H1 (cell line): ENCODE results near the gene ANKS1A. TPM values are rescaled to one million over a fixed set of nuclear protein-coding genes. Genes with fewer than 3 reads are reported as not detected.

Experiments
- CTCF ChIA-PET: fragments of 300-600 bp; sonication (Branson Sonifier 250); formaldehyde crosslinking; loops from one replicate; lab custom pipeline; 2021; ENCODE audit not compliant: partially characterized antibody; lab: Charles Lee
- POLR2A ChIA-PET: fragments of 300-600 bp; sonication (Branson Sonifier 250); formaldehyde crosslinking; loops from one replicate; lab custom pipeline; 2021; ENCODE audit warnings: inconsistent platforms; ENCODE audit not compliant: partially characterized antibody; lab: Charles Lee
- DNase-seq, 2 experiments: peaks; one replicate each; pipeline versions ENCODE4 v3.0.0 to v3.0.0-alpha.2; 2010 to 2022; ENCODE audit warnings: low spot score in 2 of 2, low read depth in 1 of 2, mixed read lengths in 1 of 2
- FAIRE-seq: peaks from 2 replicates; lab custom pipeline; 2011; peaks lifted over from hg19 to GRCh38; lab: Jason Lieb, UNC
- H2AFZ ChIP-seq: 2 replicates; pipeline ENCODE4 v1.8.1; 2012; ENCODE audit warnings: low read length, inconsistent platforms
- H2AK5ac ChIP-seq: 2 replicates; pipeline ENCODE4 v1.6.1; 2013; ENCODE audit warnings: low read depth, low read length
- H2BK120ac ChIP-seq: replicated peaks from 2 replicates; pipeline ENCODE3; 2013; ENCODE audit warnings: low read depth, low read length, inconsistent platforms
- H2BK12ac ChIP-seq: 2 replicates; pipeline ENCODE4 v1.6.1; 2013; ENCODE audit warnings: low read depth, low read length
- H2BK15ac ChIP-seq: 2 replicates; pipeline ENCODE4 v1.6.1; 2013; ENCODE audit warnings: low read length
- H2BK20ac ChIP-seq: 2 replicates; pipeline ENCODE4 v1.6.1; 2013; ENCODE audit warnings: low read length
- H2BK5ac ChIP-seq: 2 replicates; pipeline ENCODE4 v1.6.1; 2013; ENCODE audit warnings: low read depth, low read length
- H3K14ac ChIP-seq: 2 replicates; pipeline ENCODE4 v1.6.1; 2013; ENCODE audit warnings: inconsistent platforms; ENCODE audit not compliant: insufficient read length
- H3K18ac ChIP-seq: 2 replicates; pipeline ENCODE4 v1.6.1; 2013; ENCODE audit warnings: low read length; ENCODE audit errors: extremely low read depth
- H3K23ac ChIP-seq: 2 replicates; pipeline ENCODE4 v1.6.1; 2013; ENCODE audit warnings: inconsistent platforms; ENCODE audit not compliant: insufficient read length
- H3K23me2 ChIP-seq: 2 replicates; pipeline ENCODE4 v1.6.1; 2013; ENCODE audit warnings: low read depth, low read length
- H3K27ac ChIP-seq: 2 replicates; pipeline ENCODE4 v1.6.1; 2011; ENCODE audit warnings: low read depth, low read length, inconsistent platforms
- H3K27me3 ChIP-seq, 4 experiments: replicated peaks in 1 of 4; 1 replicate in 1 of 4; 2 replicates in 3 of 4; pipeline versions ENCODE4 v1.6.1 to v1.8.1; 2011 to 2013; ENCODE audit warnings: low read length in 3 of 4, mild to moderate bottlenecking in 3 of 4, inconsistent platforms in 2 of 4, mixed read lengths in 2 of 4, moderate library complexity in 1 of 4; ENCODE audit not compliant: control insufficient read depth in 3 of 4, insufficient read depth in 3 of 4; ENCODE audit errors: extremely low read depth in 1 of 4
- H3K36me3 ChIP-seq, 4 experiments: 2 replicates each; pipeline versions ENCODE4 v1.6.1 to v1.8.1; 2011 to 2013; ENCODE audit warnings: mild to moderate bottlenecking in 4 of 4, low read length in 3 of 4, moderate library complexity in 2 of 4, control low read depth in 1 of 4, inconsistent platforms in 1 of 4; ENCODE audit not compliant: insufficient read depth in 4 of 4, control insufficient read depth in 2 of 4
- H3K4ac ChIP-seq: replicated peaks from 2 replicates; pipeline ENCODE3; 2013; ENCODE audit warnings: low read length, low read depth, mixed read lengths, inconsistent platforms; ENCODE audit not compliant: insufficient read length
- H3K4me1 ChIP-seq, 4 experiments: replicated peaks in 1 of 4; 1 replicate in 1 of 4; 2 replicates in 3 of 4; pipeline versions ENCODE4 v1.6.1 to v1.8.1; 2011 to 2013; ENCODE audit warnings: low read length in 3 of 4, inconsistent platforms in 2 of 4, mixed read lengths in 1 of 4; ENCODE audit not compliant: insufficient read depth in 4 of 4, control insufficient read depth in 3 of 4
- H3K4me2 ChIP-seq, 2 experiments: 2 replicates each; pipeline versions ENCODE4 v1.6.1 to v1.8.1; 2011 to 2013; ENCODE audit warnings: low read depth in 2 of 2, low read length in 2 of 2, control low read depth in 1 of 2, inconsistent platforms in 1 of 2, mild to moderate bottlenecking in 1 of 2; ENCODE audit not compliant: insufficient read depth in 1 of 2
- H3K4me3 ChIP-seq, 4 experiments: fragments of 200-600, 300-600 bp in 1 of 4; sonication (generic), shearing (Covaris generic), sonication (Bioruptor Twin) in 1 of 4; 2 replicates each; pipeline versions ENCODE4 v1.5.1 to v1.8.1; 2011 to 2016; ENCODE audit warnings: low read length in 4 of 4, low read depth in 3 of 4, control low read depth in 2 of 4, inconsistent platforms in 2 of 4, mild to moderate bottlenecking in 2 of 4, mixed read lengths in 1 of 4, moderate library complexity in 1 of 4; ENCODE audit not compliant: insufficient read depth in 2 of 4; ENCODE audit errors: extremely low read depth in 1 of 4
- H3K56ac ChIP-seq: replicated peaks from 2 replicates; pipeline ENCODE3; 2013; ENCODE audit warnings: low read depth, mild to moderate bottlenecking, mixed read lengths, low read length, inconsistent platforms; ENCODE audit not compliant: insufficient read length
- H3K79me1 ChIP-seq: 2 replicates; pipeline ENCODE4 v1.6.1; 2013; ENCODE audit warnings: low read depth, low read length, control low read depth
- H3K79me2 ChIP-seq, 2 experiments: 2 replicates each; pipeline versions ENCODE4 v1.6.1 to v1.8.1; 2012 to 2013; ENCODE audit warnings: low read length in 2 of 2, mild to moderate bottlenecking in 2 of 2, inconsistent platforms in 1 of 2; ENCODE audit not compliant: insufficient read depth in 2 of 2, control insufficient read depth in 1 of 2
- H3K9ac ChIP-seq, 4 experiments: replicated peaks in 1 of 4; 1 replicate in 1 of 4; 2 replicates in 3 of 4; pipeline versions ENCODE4 v1.6.1 to v1.8.1; 2011 to 2013; ENCODE audit warnings: low read depth in 3 of 4, low read length in 3 of 4, control low read depth in 2 of 4, mild to moderate bottlenecking in 2 of 4, moderate library complexity in 2 of 4, inconsistent platforms in 1 of 4; ENCODE audit errors: extremely low read depth in 1 of 4
- H3K9me3 ChIP-seq, 2 experiments: 2 replicates each; pipeline versions ENCODE4 v1.6.1 to v1.8.1; 2012 to 2013; ENCODE audit warnings: mild to moderate bottlenecking in 2 of 2, moderate library complexity in 2 of 2, control low read depth in 1 of 2, inconsistent platforms in 1 of 2, low read depth in 1 of 2, low read length in 1 of 2, mixed read lengths in 1 of 2; ENCODE audit not compliant: insufficient read depth in 2 of 2
- H4K20me1 ChIP-seq, 2 experiments: replicated peaks in 1 of 2; 2 replicates each; pipeline versions ENCODE3 to v1.8.1; 2011 to 2013; ENCODE audit warnings: inconsistent platforms in 2 of 2, low read length in 2 of 2, mild to moderate bottlenecking in 1 of 2; ENCODE audit not compliant: insufficient read depth in 2 of 2, control insufficient read depth in 1 of 2
- H4K5ac ChIP-seq: 2 replicates; pipeline ENCODE4 v1.6.1; 2013; ENCODE audit warnings: low read length, low read depth, mixed read lengths, inconsistent platforms; ENCODE audit not compliant: insufficient read length
- H4K8ac ChIP-seq: 2 replicates; pipeline ENCODE4 v1.8.0; 2013; ENCODE audit warnings: mild to moderate bottlenecking, moderate library complexity, low read length, inconsistent platforms; ENCODE audit not compliant: insufficient read depth; ENCODE audit errors: extremely low read depth
- H4K91ac ChIP-seq: replicated peaks from 2 replicates; pipeline ENCODE3; 2013; ENCODE audit warnings: low read length, mixed read lengths, inconsistent platforms; ENCODE audit not compliant: insufficient read length
- BRCA1 ChIP-seq: IDR thresholded peaks from 2 replicates; pipeline ENCODE4 v1.6.1; 2012; ENCODE audit warnings: low read depth, low read length, improper control_type of control experiment
- CBX5 ChIP-seq: fragments of 300-800, 300-1000 bp; sonication (generic); IDR thresholded peaks from 2 replicates; pipeline ENCODE4 v1.7.1; 2016; ENCODE audit warnings: antibody characterized with exemption, low read length, low read depth
- CHD1 ChIP-seq: IDR thresholded peaks from 2 replicates; pipeline ENCODE4 v1.6.1; 2012; ENCODE audit warnings: low read depth, low read length, improper control_type of control experiment
- CHD2 ChIP-seq: IDR thresholded peaks from 2 replicates; pipeline ENCODE4 v1.6.1; 2012; ENCODE audit warnings: low read length, improper control_type of control experiment
- GTF2F1 ChIP-seq: IDR thresholded peaks from 2 replicates; pipeline ENCODE4 v1.6.1; 2012; ENCODE audit warnings: low read depth, low read length, improper control_type of control experiment, borderline replicate concordance
- KDM5A ChIP-seq: fragments of 200-600 bp; IDR thresholded peaks from 2 replicates; pipeline ENCODE4 v1.7.1; 2012; ENCODE audit warnings: mild to moderate bottlenecking, low read length, inconsistent platforms, mixed read lengths
- SIX5 ChIP-seq: IDR thresholded peaks from 2 replicates; pipeline ENCODE4 v1.6.1; 2011; ENCODE audit warnings: mild to moderate bottlenecking, low read depth, low read length
- SP4 ChIP-seq: IDR thresholded peaks from 2 replicates; pipeline ENCODE4 v1.6.1; 2012; ENCODE audit warnings: low read length, inconsistent platforms
- SUZ12 ChIP-seq: fragments of 200-600 bp; sonication (generic); IDR thresholded peaks from 2 replicates; pipeline ENCODE4 v1.6.1; 2012; ENCODE audit warnings: mild to moderate bottlenecking, inconsistent platforms, low read length, moderate library complexity, mixed read lengths
- YY1 ChIP-seq: IDR thresholded peaks from 2 replicates; pipeline ENCODE4 v1.6.1; 2011; ENCODE audit warnings: low read depth, mild to moderate bottlenecking, low read length
- WGBS, 2 experiments: shearing (Covaris generic) in 1 of 2; methylation state at CpG; one replicate each; pipeline versions ENCODE4 v1.1.6 to v1.1.7; 2013 to 2015; ENCODE audit warnings: low lambda C conversion rate in 2 of 2, mixed read lengths in 2 of 2, inconsistent platforms in 1 of 2, low coverage in 1 of 2, missing lambda C conversion rate in 1 of 2; ENCODE audit not compliant: insufficient replicate concordance in 2 of 2, insufficient coverage in 1 of 2, insufficient read length in 1 of 2; ENCODE audit errors: extremely low coverage in 1 of 2, missing lambda C conversion rate in 1 of 2; 5-methylcytosine and 5-hydroxymethylcytosine counted together
- polyA plus RNA-seq, 7 experiments: library from polyadenylated mRNA; depleted of rRNA in 3 of 7; stranded (reverse) in 5 of 7; unstranded in 2 of 7; fragments of >200 nt in 5 of 7; fragments of 200-250 nt in 2 of 7; gene quantifications; 1 replicate in 5 of 7; 2 replicates in 1 of 7; 4 replicates in 1 of 7; pipeline versions ENCODE4 v1.2.1 to v1.2.3, GENCODE V29; 2011 to 2013; ENCODE audit warnings: missing spikeins in 2 of 7, mixed read lengths in 2 of 7
- total RNA-seq: library from RNA; stranded (reverse); fragmentation: NEBNext Ultra II Directional; extraction: Animal tissue kit (Norgen Biotek cat#: 25700); gene quantifications from 2 replicates; pipeline ENCODE4 v1.2.1, GENCODE V29; 2021
- TF ChIP-seq, protein P1 (sequence below): IDR thresholded peaks from 2 replicates; pipeline ENCODE4 v1.6.1; 2012; ENCODE audit warnings: inconsistent platforms
- TF ChIP-seq, protein P2 (sequence below): IDR thresholded peaks from 2 replicates; pipeline ENCODE4 v1.6.1; 2012; ENCODE audit warnings: inconsistent platforms

ANKS1A gene
- total and polyA plus RNA-seq, 2 of the 8 experiments (the other 6 are each of a cell fraction or from before 2014, with no cell fraction given) = 9.8 to 30.9 TPM

DNA sequence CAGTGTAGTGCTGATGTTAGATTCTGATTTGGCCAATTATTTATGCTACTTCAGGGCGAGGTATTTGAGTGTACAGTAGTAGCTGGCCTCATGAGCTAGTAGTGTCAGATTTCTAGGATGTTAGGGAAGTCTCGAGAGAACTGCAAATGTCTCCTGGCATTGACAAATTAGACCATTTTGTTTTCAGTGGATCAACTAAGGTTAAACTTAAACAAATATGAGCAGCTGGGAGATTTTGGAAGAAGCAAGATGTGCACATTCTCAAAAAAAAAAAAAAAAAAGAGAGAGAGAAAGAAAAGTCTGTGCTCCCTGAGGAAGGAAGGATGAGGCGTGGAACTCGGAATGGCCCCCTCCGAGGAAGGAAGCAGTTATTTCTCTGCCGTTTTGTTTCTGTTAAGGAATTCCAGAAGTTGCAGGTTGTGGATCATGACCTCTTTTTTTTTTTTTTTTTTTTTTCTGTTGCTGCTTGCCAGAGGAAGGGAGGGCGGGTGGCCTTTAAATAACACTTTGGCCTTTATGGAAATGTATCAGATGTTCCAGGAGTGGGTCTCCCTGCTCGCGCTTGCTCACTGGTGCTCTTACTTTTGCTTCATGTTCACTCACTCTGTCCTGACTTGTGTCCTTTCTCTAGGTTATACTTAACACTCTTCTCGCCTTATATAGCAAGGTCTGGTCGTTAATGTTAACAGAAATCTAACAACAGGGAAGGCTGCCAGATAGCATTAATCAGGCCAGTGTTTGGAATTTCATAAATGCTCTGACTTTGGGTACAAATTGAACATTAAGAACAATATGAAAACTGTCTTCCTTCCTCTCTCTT, 127.7 kb downstream of the ANKS1A start:
- no peaks in the 10 kb centered on the region for H3K23me2 ChIP-seq
- H3K27ac ChIP-seq = no peak overlapping the region
- no peaks in the 10 kb centered on the region for H4K20me1 ChIP-seq
- no peak overlapping the region for H4K91ac ChIP-seq
- H3K79me1 ChIP-seq = no peaks in the 10 kb centered on the region; the same call in 1 of the 2 replicates
- H3K4me2 ChIP-seq = no peak overlapping the region
- DNase-seq (no peak), FAIRE-seq (no peak)
- ChIA-PET CTCF (interaction anchor here (0.7 to 1.6 kb wide), 5 partner anchors 8 to 131 kb away, joined by 3 to 7 read pairs (median 3); no protein-coding TSS in a partner anchor), POLR2A (interaction anchor here (0.9 kb wide), 1 partner anchor 29 kb away, joined by 3 read pairs; no protein-coding TSS in a partner anchor)
- H3K23ac ChIP-seq = no peak overlapping the region
- H3K36me3 ChIP-seq = peaks cover 0 to 10% (median 6%) of the 10 kb centered on the region in 4 experiments; a peak in 4 of 8 replicates
- H2BK20ac ChIP-seq = no peak overlapping the region
- no peak overlapping the region for H2BK120ac ChIP-seq
- no peak overlapping the region for H4K8ac ChIP-seq
- no peak overlapping the region for H2BK5ac ChIP-seq
- H2BK12ac ChIP-seq = no peak overlapping the region
- no peaks in the 10 kb centered on the region for H3K9me3 ChIP-seq
- H3K4me3 ChIP-seq = no peak overlapping the region
- no peak overlapping the region for H3K9ac ChIP-seq
- H2AFZ ChIP-seq = no peak overlapping the region
- no peak overlapping the region for H4K5ac ChIP-seq
- 79% methylated on average over 11 of the region's 11 CpGs; no CpG with 5 or more reads in 1 of the 2 experiments for WGBS, 2 experiments
- H2AK5ac ChIP-seq = no peak overlapping the region
- H3K14ac ChIP-seq = no peak overlapping the region
- H3K4me1 ChIP-seq = peaks cover 2 to 10% (median 7%) of the 10 kb centered on the region in 4 experiments; a peak in 5 of 7 replicates
- H2BK15ac ChIP-seq = no peak overlapping the region
- no peak overlapping the region for H3K4ac ChIP-seq
- no peak overlapping the region for H3K56ac ChIP-seq
- no peak overlapping the region for H3K18ac ChIP-seq
- H3K79me2 ChIP-seq = no peaks in the 10 kb centered on the region
- H3K27me3 ChIP-seq = no peaks in the 10 kb centered on the region
- no peak for TF ChIP-seq SP4
- TF ChIP-seq, protein P1, sequence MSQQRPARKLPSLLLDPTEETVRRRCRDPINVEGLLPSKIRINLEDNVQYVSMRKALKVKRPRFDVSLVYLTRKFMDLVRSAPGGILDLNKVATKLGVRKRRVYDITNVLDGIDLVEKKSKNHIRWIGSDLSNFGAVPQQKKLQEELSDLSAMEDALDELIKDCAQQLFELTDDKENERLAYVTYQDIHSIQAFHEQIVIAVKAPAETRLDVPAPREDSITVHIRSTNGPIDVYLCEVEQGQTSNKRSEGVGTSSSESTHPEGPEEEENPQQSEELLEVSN = no peak
- TF ChIP-seq CBX5 = no peak
- TF ChIP-seq SIX5 = no peak
- no peak for TF ChIP-seq GTF2F1
- no peak for TF ChIP-seq KDM5A
- TF ChIP-seq CHD1 = no peak
- TF ChIP-seq BRCA1 = no peak
- no peak for TF ChIP-seq CHD2
- no peak for TF ChIP-seq SUZ12
- TF ChIP-seq YY1 = no peak
- TF ChIP-seq, protein P2, sequence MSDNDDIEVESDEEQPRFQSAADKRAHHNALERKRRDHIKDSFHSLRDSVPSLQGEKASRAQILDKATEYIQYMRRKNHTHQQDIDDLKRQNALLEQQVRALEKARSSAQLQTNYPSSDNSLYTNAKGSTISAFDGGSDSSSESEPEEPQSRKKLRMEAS = no peak
